Loucy (cell line): ENCODE measurements around the gene MEGF6.

Source experiments
- H2AFZ ChIP-seq: fragments of 200-600 bp; sonication (generic); 2 replicates; pipeline ENCODE4 v1.6.0; 2016; ENCODE audit warnings: antibody characterized with exemption, mild to moderate bottlenecking, low read length, moderate library complexity
- H3F3A ChIP-seq: fragments of 200-600 bp; 2 replicates; pipeline ENCODE4 v1.6.0; 2016; ENCODE audit warnings: antibody characterized with exemption, low read depth, mild to moderate bottlenecking
- H3K27me3 ChIP-seq: fragments of 200-600 bp; sonication (generic); 2 replicates; pipeline ENCODE4 v1.6.1; 2014; ENCODE audit warnings: low read length, mild to moderate bottlenecking; ENCODE audit not compliant: insufficient read depth, poor library complexity, severe bottlenecking
- H3K36me3 ChIP-seq: fragments of 200-600 bp; sonication (generic); 2 replicates; pipeline ENCODE4 v1.6.1; 2016; ENCODE audit warnings: low read length; ENCODE audit not compliant: insufficient read depth
- H3K4me1 ChIP-seq: fragments of 200-600 bp; sonication (generic); 2 replicates; pipeline ENCODE4 v1.5.1; 2014; ENCODE audit warnings: low read length, mild to moderate bottlenecking; ENCODE audit not compliant: insufficient read depth, poor library complexity, severe bottlenecking
- H3K4me2 ChIP-seq: fragments of 200-600 bp; sonication (generic); 2 replicates; pipeline ENCODE4 v1.6.0; 2014; ENCODE audit warnings: antibody characterized with exemption, low read length, low read depth, mild to moderate bottlenecking; ENCODE audit not compliant: poor library complexity, severe bottlenecking
- H3K4me3 ChIP-seq: fragments of 200-600 bp; sonication (generic); 2 replicates; pipeline ENCODE4 v1.5.1; 2014; ENCODE audit warnings: low read length, mild to moderate bottlenecking, mixed read lengths; ENCODE audit not compliant: poor library complexity, severe bottlenecking
- H3K79me2 ChIP-seq: fragments of 200-600 bp; sonication (generic); 2 replicates; pipeline ENCODE4 v1.6.1; 2014; ENCODE audit warnings: low read length; ENCODE audit not compliant: insufficient read depth
- H3K9ac ChIP-seq: fragments of 200-600 bp; sonication (generic); 2 replicates; pipeline ENCODE4 v1.6.0; 2014; ENCODE audit warnings: mild to moderate bottlenecking, low read depth, low read length, moderate library complexity; ENCODE audit not compliant: poor library complexity, severe bottlenecking
- H3K9me2 ChIP-seq: fragments of 200-600 bp; sonication (generic); replicated peaks from 2 replicates; pipeline ENCODE4 v1.6.1; 2016; ENCODE audit warnings: low read depth, low read length, mixed read lengths
- H3K9me3 ChIP-seq: fragments of 200-600 bp; sonication (generic); 2 replicates; pipeline ENCODE4 v1.6.1; 2014; ENCODE audit warnings: mild to moderate bottlenecking, antibody characterized with exemption, low read length, low read depth; ENCODE audit not compliant: insufficient read depth
- H4K20me1 ChIP-seq: fragments of 200-600 bp; sonication (generic); 2 replicates; pipeline ENCODE4 v1.6.0; 2014; ENCODE audit warnings: antibody characterized with exemption, low read length, mild to moderate bottlenecking; ENCODE audit not compliant: insufficient read depth, poor library complexity, severe bottlenecking
- EZH2phosphoT487 ChIP-seq: fragments of 200-600 bp; IDR thresholded peaks from 2 replicates; pipeline ENCODE4 v1.6.1; 2018; ENCODE audit warnings: antibody characterized with exemption, mild to moderate bottlenecking, moderate library complexity, borderline replicate concordance
- TF ChIP-seq, protein P1 (sequence below): fragments of 200-600 bp; sonication (generic); conservative IDR thresholded peaks from 2 replicates; pipeline ENCODE4 v1.5.1; 2014; ENCODE audit warnings: mild to moderate bottlenecking, antibody characterized with exemption, low read length

Gene MEGF6

DNA sequence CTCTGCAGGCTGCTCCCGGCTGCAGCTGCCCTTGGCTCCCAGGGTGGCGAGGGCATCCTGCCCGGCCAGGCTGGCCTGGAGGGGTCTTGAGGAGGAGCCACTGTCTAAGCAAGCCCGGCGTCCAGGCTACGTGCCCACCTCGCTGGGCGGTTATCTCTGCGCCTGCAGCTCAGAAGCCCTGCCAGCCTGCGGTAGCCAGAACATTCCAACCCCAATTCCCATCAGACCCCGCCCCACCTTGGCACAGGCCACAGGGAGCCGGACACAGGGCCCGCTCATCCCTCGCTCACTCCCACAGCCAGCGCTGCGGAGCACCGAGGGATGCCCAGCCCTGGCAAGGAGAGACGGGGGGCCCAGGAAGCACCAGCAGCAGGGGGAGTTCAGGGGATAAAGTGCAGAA is 53.9 kb downstream of the MEGF6 start:
- TF ChIP-seq EZH2phosphoT487 = no peak
- TF ChIP-seq, protein P1, sequence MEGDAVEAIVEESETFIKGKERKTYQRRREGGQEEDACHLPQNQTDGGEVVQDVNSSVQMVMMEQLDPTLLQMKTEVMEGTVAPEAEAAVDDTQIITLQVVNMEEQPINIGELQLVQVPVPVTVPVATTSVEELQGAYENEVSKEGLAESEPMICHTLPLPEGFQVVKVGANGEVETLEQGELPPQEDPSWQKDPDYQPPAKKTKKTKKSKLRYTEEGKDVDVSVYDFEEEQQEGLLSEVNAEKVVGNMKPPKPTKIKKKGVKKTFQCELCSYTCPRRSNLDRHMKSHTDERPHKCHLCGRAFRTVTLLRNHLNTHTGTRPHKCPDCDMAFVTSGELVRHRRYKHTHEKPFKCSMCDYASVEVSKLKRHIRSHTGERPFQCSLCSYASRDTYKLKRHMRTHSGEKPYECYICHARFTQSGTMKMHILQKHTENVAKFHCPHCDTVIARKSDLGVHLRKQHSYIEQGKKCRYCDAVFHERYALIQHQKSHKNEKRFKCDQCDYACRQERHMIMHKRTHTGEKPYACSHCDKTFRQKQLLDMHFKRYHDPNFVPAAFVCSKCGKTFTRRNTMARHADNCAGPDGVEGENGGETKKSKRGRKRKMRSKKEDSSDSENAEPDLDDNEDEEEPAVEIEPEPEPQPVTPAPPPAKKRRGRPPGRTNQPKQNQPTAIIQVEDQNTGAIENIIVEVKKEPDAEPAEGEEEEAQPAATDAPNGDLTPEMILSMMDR = no peak
- H3K27me3 ChIP-seq = no peaks in the 10 kb centered on the region
- no peak overlapping the region for H3K9ac ChIP-seq
- H3K4me2 ChIP-seq = no peak overlapping the region
- H3K9me2 ChIP-seq = no peaks in the 10 kb centered on the region
- no peaks in the 10 kb centered on the region for H3F3A ChIP-seq
- no peaks in the 10 kb centered on the region for H3K4me1 ChIP-seq
- H3K79me2 ChIP-seq = no peaks in the 10 kb centered on the region
- no peak overlapping the region for H2AFZ ChIP-seq
- no peak overlapping the region for H3K4me3 ChIP-seq
- H3K9me3 ChIP-seq = no peaks in the 10 kb centered on the region
- H3K36me3 ChIP-seq = no peaks in the 10 kb centered on the region
- no peaks in the 10 kb centered on the region for H4K20me1 ChIP-seq

DNA sequence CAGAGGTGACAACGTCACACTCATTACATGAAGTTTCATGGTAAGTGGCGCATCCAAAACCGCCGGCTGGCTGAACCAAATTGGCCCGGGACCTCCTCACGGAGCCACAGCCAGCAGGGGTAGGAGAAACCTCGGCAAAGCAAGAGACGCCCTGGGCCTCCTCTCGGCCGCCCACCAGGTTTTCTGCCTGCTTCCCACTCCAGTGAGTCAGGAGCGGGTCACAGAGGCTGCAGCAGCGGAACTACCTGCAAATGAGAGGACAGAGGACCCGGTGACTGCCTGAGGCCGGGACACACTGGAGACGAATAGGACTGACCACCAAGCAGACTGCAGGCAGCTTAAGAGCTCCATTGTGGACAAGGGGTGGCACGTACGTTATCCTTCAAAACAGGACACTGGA is 55.0 kb downstream of the MEGF6 start:
- Histone ChIP-seq H3K4me3 (no peak overlapping the region), H3K9me3 (no peaks in the 10 kb centered on the region), H2AFZ (no peak overlapping the region), H3K9ac (no peak overlapping the region), H3K27me3 (no peaks in the 10 kb centered on the region), H3K36me3 (no peaks in the 10 kb centered on the region), H3K4me1 (no peaks in the 10 kb centered on the region), H3F3A (no peaks in the 10 kb centered on the region), H4K20me1 (no peaks in the 10 kb centered on the region), H3K4me2 (no peak overlapping the region), H3K9me2 (no peaks in the 10 kb centered on the region), H3K79me2 (no peaks in the 10 kb centered on the region)
- TF ChIP-seq, protein P1 = no peak
- no peak for TF ChIP-seq EZH2phosphoT487

DNA sequence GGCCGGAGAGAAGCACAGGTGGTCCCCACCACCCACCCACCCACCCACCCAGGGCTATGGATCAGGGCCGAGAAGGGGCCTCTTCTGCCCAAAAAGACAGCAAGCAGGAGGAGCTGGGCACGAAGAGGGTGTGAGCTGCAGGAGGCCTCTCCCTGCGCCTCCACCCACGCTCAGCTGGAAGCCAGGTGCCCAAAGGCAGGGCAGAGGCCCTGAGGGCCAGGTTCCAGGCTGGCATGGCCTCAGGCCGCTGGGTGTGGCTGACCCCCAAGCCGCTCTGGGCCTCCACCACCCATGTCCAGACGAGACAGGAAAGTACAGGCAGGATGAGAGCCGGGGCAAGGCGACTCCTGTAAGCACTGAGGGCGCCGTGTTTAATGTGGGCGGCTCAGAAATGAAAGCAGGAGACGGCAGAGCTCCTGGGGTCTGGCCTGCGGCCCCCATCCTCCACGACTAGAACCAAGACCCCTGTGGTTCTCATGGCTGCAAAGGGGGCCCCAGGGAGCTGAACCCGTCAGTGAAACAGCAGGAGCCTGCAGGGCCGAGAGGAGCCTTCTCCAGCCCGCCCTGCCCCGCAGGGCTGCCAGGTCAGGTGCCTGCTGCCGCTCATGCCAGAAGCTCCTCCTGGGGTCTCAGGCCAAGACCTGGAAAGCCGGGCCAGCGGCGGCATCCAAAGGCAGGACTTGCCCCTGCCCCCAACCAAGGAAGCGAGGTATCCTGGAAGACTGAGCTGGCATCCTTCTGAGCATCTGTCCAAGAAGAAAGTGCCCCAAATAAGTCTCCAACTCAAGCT is 56.0 kb downstream of the MEGF6 start:
- H3K4me3 ChIP-seq = no peak overlapping the region
- H3K27me3 ChIP-seq = no peaks in the 10 kb centered on the region
- H3K4me2 ChIP-seq = no peak overlapping the region
- TF ChIP-seq, protein P1 = no peak
- no peaks in the 10 kb centered on the region for H3K4me1 ChIP-seq
- H4K20me1 ChIP-seq = no peaks in the 10 kb centered on the region
- no peaks in the 10 kb centered on the region for H3F3A ChIP-seq
- H3K9ac ChIP-seq = no peak overlapping the region
- no peaks in the 10 kb centered on the region for H3K9me3 ChIP-seq
- no peaks in the 10 kb centered on the region for H3K36me3 ChIP-seq
- H3K9me2 ChIP-seq = no peaks in the 10 kb centered on the region
- no peak overlapping the region for H2AFZ ChIP-seq
- no peaks in the 10 kb centered on the region for H3K79me2 ChIP-seq
